HG02884 (cell line): ENCODE measurements around the gene CHD9.
"Not testable (repeated sequence)": the region's sequence is repeated elsewhere in the genome, so short reads cannot be mapped to it uniquely, and the experiment has no call there.

Source experiments
- ATAC-seq: cut with Tn5 transposase; IDR thresholded peaks from one replicate; pipeline ENCODE4 v1.9.1; 2021; ENCODE audit warnings: mild to moderate bottlenecking, moderate library complexity; ENCODE audit not compliant: unreplicated experiment

Gene CHD9

GRCh38 chr16:53048139-53048915 lies 6.5 kb upstream of the CHD9 start:
- no peak for ATAC-seq

- ATAC-seq: not testable (repeated sequence)
Observed at GRCh38 chr16:53051255-53051654, 3.5 kb upstream of the CHD9 start.

- ATAC-seq: no peak
Observed at GRCh38 chr16:53052519-53053501, 2.0 kb upstream of the CHD9 start, which contains the start of gene CHD9NB. TSS of gene CHD9NB (minus strand) at chr16:53052897. CDS start at chr16:53044158, 8,739 bp downstream.

- ATAC-seq: peak; percentile 42
Observed at GRCh38 chr16:53053967-53054669, 673 bp upstream of the CHD9 start.

- ATAC-seq: no peak
Observed at GRCh38 chr16:53055541-53056391, 975 bp downstream of the CHD9 start.

- no peak for ATAC-seq
Observed at GRCh38 chr16:53056392-53056881, 1.6 kb downstream of the CHD9 start.

GRCh38 chr16:53057658-53058057 lies 2.9 kb downstream of the CHD9 start:
- ATAC-seq: no peak

GRCh38 chr16:53058441-53058840 lies 3.6 kb downstream of the CHD9 start:
- ATAC-seq: no peak

- no peak for ATAC-seq
Observed at GRCh38 chr16:53058882-53059281, 4.1 kb downstream of the CHD9 start.

- no peak for ATAC-seq
Observed at GRCh38 chr16:53059672-53060071, 4.9 kb downstream of the CHD9 start.

- peak; percentile 31 for ATAC-seq
Observed at GRCh38 chr16:53061256-53061655, 6.5 kb downstream of the CHD9 start.

GRCh38 chr16:53061701-53062159 lies 6.9 kb downstream of the CHD9 start:
- ATAC-seq: peak; percentile 85

- no peak for ATAC-seq
Observed at GRCh38 chr16:53064081-53064578, 9.3 kb downstream of the CHD9 start.

- no peak for ATAC-seq
Observed at GRCh38 chr16:53065461-53066061, 10.8 kb downstream of the CHD9 start.

- ATAC-seq: no peak
Observed at GRCh38 chr16:53067675-53068074, 12.9 kb downstream of the CHD9 start.

- ATAC-seq: peak; percentile 36
Observed at GRCh38 chr16:53068423-53068833, 13.6 kb downstream of the CHD9 start.

- ATAC-seq: no peak
Observed at GRCh38 chr16:53069772-53070171, 15.0 kb downstream of the CHD9 start.

- ATAC-seq: peak; percentile 60
Observed at GRCh38 chr16:53071748-53072301, 17.0 kb downstream of the CHD9 start.

GRCh38 chr16:53073022-53073421 lies 18.2 kb downstream of the CHD9 start:
- ATAC-seq: no peak
